ENCODE results near the gene POLR2L.

DNA sequence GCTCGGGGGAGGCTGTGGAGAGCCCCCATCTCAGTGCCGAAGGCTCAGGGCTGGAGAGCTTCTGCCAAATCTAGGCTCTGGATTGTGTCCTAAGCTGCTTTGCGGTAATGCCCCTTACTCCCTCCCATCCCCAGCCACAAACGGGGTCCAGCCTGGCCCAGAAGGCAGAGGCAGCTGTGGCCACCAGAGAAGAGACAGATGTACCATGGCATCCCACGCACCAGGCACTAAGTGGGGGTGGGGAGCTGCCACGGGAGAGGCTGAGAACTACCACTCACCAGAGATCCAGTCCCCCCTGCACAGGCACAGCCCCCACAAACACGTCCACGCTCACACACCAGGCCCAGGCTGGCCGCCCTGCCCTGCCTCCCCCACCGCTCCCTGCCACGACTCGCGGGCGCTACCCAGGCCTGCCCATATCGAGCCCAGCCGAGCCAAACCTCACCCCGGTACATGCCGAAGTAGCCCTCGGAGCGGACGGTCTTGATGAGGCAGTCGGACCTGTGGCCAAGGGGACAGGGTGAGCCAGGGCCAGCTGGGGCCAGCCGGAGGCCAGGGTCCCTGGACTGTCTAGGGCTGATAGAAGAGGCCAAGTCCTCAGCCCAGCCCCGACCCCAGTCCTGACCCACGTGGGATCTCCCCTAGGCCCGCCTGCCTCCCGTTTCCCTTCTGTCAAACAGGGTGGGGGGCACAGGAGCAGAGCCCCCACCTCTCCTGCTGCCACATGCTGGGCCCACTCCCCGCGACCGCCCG, 48.1 kb downstream of the POLR2L start:
- TF ChIP-seq EZH2 (IDR thresholded peaks at IDR 0.05; ENCODE audit: insufficient read depth, poor library complexity, severe bottlenecking) (no peak), EZH2phosphoT487 (IDR thresholded peaks at IDR 0.05; ENCODE audit: insufficient read depth, low read depth) (no peak)

All from GM23248 (cell line).